MM.1S (cell line): ENCODE results near the gene SSBP4.

ENCODE experiments used
- DNase-seq: peaks from one replicate; pipeline ENCODE4 v3.0.0-alpha.2; 2015
- H2AFZ ChIP-seq: fragments of 300-600 bp; sonication (generic); 2 replicates; pipeline ENCODE4 v1.6.0; 2016; ENCODE audit warnings: antibody characterized with exemption, low read length
- H3F3A ChIP-seq: fragments of 300-600 bp; sonication (generic); 2 replicates; pipeline ENCODE4 v1.6.1; 2016; ENCODE audit warnings: mild to moderate bottlenecking, antibody characterized with exemption, low read length, moderate library complexity, mixed read lengths; ENCODE audit not compliant: insufficient read depth
- H3K27ac ChIP-seq: fragments of 300-600 bp; sonication (generic); 2 replicates; pipeline ENCODE4 v1.5.1; 2016; ENCODE audit warnings: mild to moderate bottlenecking, low read length
- H3K27me3 ChIP-seq: fragments of 300-600 bp; sonication (generic); replicated peaks from 2 replicates; pipeline ENCODE4 v1.6.0; 2016; ENCODE audit warnings: low read length; ENCODE audit not compliant: insufficient read depth
- H3K36me3 ChIP-seq: fragments of 300-600 bp; sonication (generic); replicated peaks from 2 replicates; pipeline ENCODE4 v1.6.1; 2016; ENCODE audit warnings: mild to moderate bottlenecking, low read length, mixed read lengths; ENCODE audit not compliant: insufficient read depth
- H3K4me1 ChIP-seq: fragments of 300-600 bp; sonication (generic); 2 replicates; pipeline ENCODE4 v1.6.1; 2016; ENCODE audit warnings: low read length, mixed read lengths
- H3K4me2 ChIP-seq: fragments of 300-600 bp; sonication (generic); 2 replicates; pipeline ENCODE4 v1.6.0; 2016; ENCODE audit warnings: low read depth, low read length
- H3K4me3 ChIP-seq: fragments of 300-600 bp; sonication (generic); 2 replicates; pipeline ENCODE4 v1.5.1; 2016; ENCODE audit warnings: low read length, mixed read lengths
- H3K79me2 ChIP-seq: fragments of 300-600 bp; sonication (generic); 2 replicates; pipeline ENCODE4 v1.6.1; 2016; ENCODE audit warnings: mixed run types, low read length, mixed read lengths
- H3K9ac ChIP-seq: fragments of 300-600 bp; sonication (generic); 2 replicates; pipeline ENCODE4 v1.6.1; 2016; ENCODE audit warnings: low read length, mixed read lengths
- H3K9me2 ChIP-seq: fragments of 300-600 bp; sonication (generic); replicated peaks from 2 replicates; pipeline ENCODE4 v1.6.1; 2016; ENCODE audit warnings: mild to moderate bottlenecking, low read length, mixed read lengths; ENCODE audit not compliant: insufficient read depth
- H3K9me3 ChIP-seq: fragments of 300-600 bp; sonication (generic); replicated peaks from 2 replicates; pipeline ENCODE4 v1.6.1; 2016; ENCODE audit warnings: mild to moderate bottlenecking, low read length, mixed read lengths; ENCODE audit not compliant: insufficient read depth
- H4K20me1 ChIP-seq: fragments of 300-600 bp; sonication (generic); 2 replicates; pipeline ENCODE4 v1.6.1; 2016; ENCODE audit warnings: mild to moderate bottlenecking, low read length, moderate library complexity, mixed read lengths; ENCODE audit not compliant: insufficient read depth
- EZH2 ChIP-seq: fragments of 300-600 bp; sonication (generic); optimal IDR thresholded peaks from 2 replicates; pipeline ENCODE3; 2017; ENCODE audit warnings: low read depth, mild to moderate bottlenecking, antibody characterized with exemption, low read length, mixed read lengths
- EZH2phosphoT487 ChIP-seq: fragments of 300-600 bp; sonication (generic); IDR thresholded peaks from 2 replicates; pipeline ENCODE4 v1.6.1; 2018; ENCODE audit warnings: antibody characterized with exemption, low read length
- TF ChIP-seq, protein P1 (sequence below): fragments of 300-600 bp; sonication (generic); IDR thresholded peaks from 2 replicates; pipeline ENCODE4 v1.5.1; 2016; ENCODE audit warnings: antibody characterized with exemption, low read length, mixed read lengths

SSBP4 gene

DNA sequence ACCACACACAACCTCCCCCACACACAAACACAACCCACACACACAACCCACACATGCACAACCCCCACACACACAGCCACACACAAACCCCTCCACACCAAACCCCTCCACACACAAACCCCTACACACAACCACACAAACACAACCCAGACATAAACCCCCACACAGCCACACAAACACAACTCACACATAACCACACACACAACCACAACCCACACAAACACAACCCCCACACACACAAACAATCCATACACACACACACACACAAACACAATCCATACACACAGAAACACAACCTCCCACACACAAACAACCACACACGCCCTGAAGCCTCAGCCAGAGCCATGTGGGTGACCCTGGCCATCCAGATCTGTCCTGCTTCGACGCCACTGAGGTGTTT, 48.8 kb downstream of the SSBP4 start:
- Histone ChIP-seq H3F3A (no peaks in the 10 kb centered on the region), H4K20me1 (peaks cover 20% of the 10 kb centered on the region), H3K4me3 (no peak overlapping the region), H3K9me3 (no peaks in the 10 kb centered on the region), H3K27me3 (no peaks in the 10 kb centered on the region), H3K9me2 (no peaks in the 10 kb centered on the region), H3K9ac (no peak overlapping the region), H2AFZ (no peak overlapping the region), H3K27ac (no peak overlapping the region), H3K79me2 (peaks cover 87% of the 10 kb centered on the region), H3K4me2 (no peak overlapping the region), H3K4me1 (no peaks in the 10 kb centered on the region), H3K36me3 (no peaks in the 10 kb centered on the region)
- no peak for DNase-seq
- TF ChIP-seq EZH2 (no peak), EZH2phosphoT487 (no peak)
- TF ChIP-seq, protein P1, sequence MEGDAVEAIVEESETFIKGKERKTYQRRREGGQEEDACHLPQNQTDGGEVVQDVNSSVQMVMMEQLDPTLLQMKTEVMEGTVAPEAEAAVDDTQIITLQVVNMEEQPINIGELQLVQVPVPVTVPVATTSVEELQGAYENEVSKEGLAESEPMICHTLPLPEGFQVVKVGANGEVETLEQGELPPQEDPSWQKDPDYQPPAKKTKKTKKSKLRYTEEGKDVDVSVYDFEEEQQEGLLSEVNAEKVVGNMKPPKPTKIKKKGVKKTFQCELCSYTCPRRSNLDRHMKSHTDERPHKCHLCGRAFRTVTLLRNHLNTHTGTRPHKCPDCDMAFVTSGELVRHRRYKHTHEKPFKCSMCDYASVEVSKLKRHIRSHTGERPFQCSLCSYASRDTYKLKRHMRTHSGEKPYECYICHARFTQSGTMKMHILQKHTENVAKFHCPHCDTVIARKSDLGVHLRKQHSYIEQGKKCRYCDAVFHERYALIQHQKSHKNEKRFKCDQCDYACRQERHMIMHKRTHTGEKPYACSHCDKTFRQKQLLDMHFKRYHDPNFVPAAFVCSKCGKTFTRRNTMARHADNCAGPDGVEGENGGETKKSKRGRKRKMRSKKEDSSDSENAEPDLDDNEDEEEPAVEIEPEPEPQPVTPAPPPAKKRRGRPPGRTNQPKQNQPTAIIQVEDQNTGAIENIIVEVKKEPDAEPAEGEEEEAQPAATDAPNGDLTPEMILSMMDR: no peak

DNA sequence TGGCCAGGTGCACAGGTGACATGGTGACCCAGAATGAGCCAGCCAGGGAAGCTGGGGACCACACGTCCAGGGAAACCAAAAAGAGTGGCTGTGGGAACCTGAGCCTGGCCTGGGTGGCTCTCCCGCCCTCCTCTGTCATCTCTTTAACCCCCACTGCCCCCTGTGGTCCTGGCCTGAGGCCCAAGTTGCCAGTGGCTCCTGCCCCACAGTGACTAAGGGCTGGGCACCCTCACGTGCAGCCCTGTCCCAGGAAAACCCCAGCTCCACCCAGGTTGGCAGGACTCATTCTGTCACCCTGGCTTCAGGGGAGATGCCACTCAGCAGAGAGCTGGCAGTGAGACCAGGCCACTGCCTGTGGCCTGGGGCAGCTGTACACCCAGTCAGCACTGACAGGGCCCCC, 49.3 kb downstream of the SSBP4 start:
- no peak for DNase-seq
- H3K9me3 ChIP-seq: no peaks in the 10 kb centered on the region
- peaks cover 26% of the 10 kb centered on the region for H4K20me1 ChIP-seq
- H3F3A ChIP-seq: no peaks in the 10 kb centered on the region
- no peak overlapping the region for H3K4me2 ChIP-seq
- no peaks in the 10 kb centered on the region for H3K36me3 ChIP-seq
- no peaks in the 10 kb centered on the region for H3K9me2 ChIP-seq
- H3K27ac ChIP-seq: no peak overlapping the region
- no peak overlapping the region for H2AFZ ChIP-seq
- TF ChIP-seq, protein P1: no peak
- TF ChIP-seq EZH2phosphoT487 (no peak), EZH2 (no peak)
- H3K27me3 ChIP-seq: no peaks in the 10 kb centered on the region
- H3K4me1 ChIP-seq: no peaks in the 10 kb centered on the region
- no peak overlapping the region for H3K9ac ChIP-seq
- H3K4me3 ChIP-seq: no peak overlapping the region
- peaks cover 91% of the 10 kb centered on the region for H3K79me2 ChIP-seq

DNA sequence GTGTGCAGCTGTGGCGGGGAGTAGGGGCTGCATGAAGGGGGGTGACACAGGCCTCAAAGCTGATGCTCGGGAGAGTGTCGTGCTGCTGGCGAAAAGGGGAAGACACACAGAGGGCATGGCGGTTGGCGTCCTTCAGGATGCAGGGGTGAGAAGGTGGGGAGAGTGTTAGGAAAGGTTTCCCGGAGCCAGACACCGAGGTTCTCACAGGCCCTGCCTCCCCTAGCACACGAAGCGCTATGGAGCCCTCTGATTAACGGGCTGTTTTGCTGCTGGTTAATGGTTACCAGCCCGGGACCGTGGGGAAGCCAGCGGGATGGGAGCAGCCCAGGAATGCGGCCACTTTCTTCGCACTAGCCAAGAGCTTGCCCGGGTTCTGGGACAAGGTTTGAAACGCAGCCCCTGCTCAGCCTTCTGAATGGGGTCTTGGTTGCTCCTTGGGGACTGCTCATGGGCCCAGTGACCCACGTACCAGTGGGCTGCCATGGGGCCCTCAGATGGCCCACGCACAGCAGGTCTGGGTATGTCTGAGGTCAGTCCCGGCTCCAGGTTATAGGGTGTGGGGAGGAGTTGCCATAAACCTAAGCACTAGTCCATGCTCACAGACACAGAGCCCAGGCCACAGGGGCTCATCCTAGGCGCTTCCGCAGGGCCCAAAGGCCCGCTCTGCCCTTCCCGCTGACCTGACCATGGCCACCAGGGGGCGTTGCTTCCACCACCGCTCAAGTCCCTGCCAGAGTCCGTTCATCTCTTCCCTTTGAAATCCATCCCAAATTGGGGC, 50.1 kb downstream of the SSBP4 start:
- Histone ChIP-seq H3K9me2 (no peaks in the 10 kb centered on the region), H3K9me3 (no peaks in the 10 kb centered on the region), H3F3A (no peaks in the 10 kb centered on the region), H3K4me1 (no peaks in the 10 kb centered on the region), H3K27ac (no peak overlapping the region), H3K4me2 (no peak overlapping the region), H2AFZ (no peak overlapping the region), H4K20me1 (peaks cover 33% of the 10 kb centered on the region), H3K27me3 (no peaks in the 10 kb centered on the region), H3K4me3 (no peak overlapping the region), H3K79me2 (peaks cover 96% of the 10 kb centered on the region), H3K36me3 (no peaks in the 10 kb centered on the region), H3K9ac (no peak overlapping the region)
- no peak for DNase-seq
- TF ChIP-seq, protein P1: peak; percentile 68
- TF ChIP-seq EZH2: no peak
